Measurements from ENCODE around the gene METTL8.

GRCh38 chr2:171393487-171393886, 40.3 kb downstream of the METTL8 start:
- TF ChIP-seq POLR2A (IDR thresholded peaks at IDR 0.05) (no peak), CTCF (IDR thresholded peaks at IDR 0.05) (no peak), POLR2AphosphoS5 (IDR thresholded peaks at IDR 0.05) (no peak)
